Measurements from ENCODE around the gene FOSL2.

The FOSL2 gene

DNA sequence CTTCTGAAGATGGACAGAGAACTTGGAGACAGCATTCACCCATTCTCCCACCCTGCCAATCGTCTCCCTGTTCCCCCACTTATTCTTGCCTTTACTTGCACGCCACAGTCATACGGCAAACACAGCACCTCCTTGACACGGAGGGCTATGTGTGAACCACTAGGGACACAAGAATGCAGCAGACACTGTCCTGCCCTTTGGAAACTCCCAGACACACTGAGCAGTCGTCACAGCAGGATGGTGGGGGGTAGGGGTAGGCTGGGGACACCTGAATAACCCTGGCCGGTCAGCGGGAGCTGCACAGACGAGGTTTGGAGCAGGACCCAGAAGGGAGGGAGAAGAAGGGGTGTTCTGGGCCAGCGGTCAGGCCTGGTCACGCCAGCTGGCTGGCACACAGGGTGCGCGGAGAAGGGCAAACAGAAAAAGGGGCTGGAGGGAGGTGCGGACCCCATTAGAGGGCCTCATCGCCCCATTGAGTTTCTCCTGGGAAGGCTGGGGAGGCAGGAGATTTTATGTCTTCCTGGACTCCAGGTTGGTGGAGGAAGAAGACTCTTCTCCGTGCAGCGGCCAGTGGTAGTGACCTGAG, 40.0 kb upstream of the FOSL2 start:
- no peak overlapping the region for H3K4me2 ChIP-seq (ENCODE audit: low read depth, low read length)
- no peaks in the 10 kb centered on the region for H3K27me3 ChIP-seq (replicated peaks; ENCODE audit: insufficient read depth, low read length)
- H3F3A ChIP-seq (ENCODE audit: insufficient read depth, low read length) = no peaks in the 10 kb centered on the region
- H3K9me3 ChIP-seq (replicated peaks; ENCODE audit: insufficient read depth, low read length) = no peaks in the 10 kb centered on the region
- H3K36me3 ChIP-seq (replicated peaks; ENCODE audit: insufficient read depth, low read length) = no peaks in the 10 kb centered on the region
- no peak overlapping the region for H3K4me3 ChIP-seq (ENCODE audit: low read length)
- no peak for DNase-seq
- H3K9ac ChIP-seq (ENCODE audit: low read length) = no peak overlapping the region
- no peaks in the 10 kb centered on the region for H3K79me2 ChIP-seq (ENCODE audit: low read length)
- H4K20me1 ChIP-seq (ENCODE audit: insufficient read depth, low read length) = no peaks in the 10 kb centered on the region
- no peak overlapping the region for H3K27ac ChIP-seq (ENCODE audit: low read length)
- no peaks in the 10 kb centered on the region for H3K9me2 ChIP-seq (replicated peaks; ENCODE audit: insufficient read depth, low read length)
- no peak overlapping the region for H2AFZ ChIP-seq (ENCODE audit: low read length)
- no peaks in the 10 kb centered on the region for H3K4me1 ChIP-seq (ENCODE audit: low read length)
- TF ChIP-seq EZH2 (optimal IDR thresholded peaks at IDR 0.05; ENCODE audit: low read depth, low read length) (no peak), EZH2phosphoT487 (IDR thresholded peaks at IDR 0.05; ENCODE audit: low read length) (no peak)
- TF ChIP-seq, protein P1, sequence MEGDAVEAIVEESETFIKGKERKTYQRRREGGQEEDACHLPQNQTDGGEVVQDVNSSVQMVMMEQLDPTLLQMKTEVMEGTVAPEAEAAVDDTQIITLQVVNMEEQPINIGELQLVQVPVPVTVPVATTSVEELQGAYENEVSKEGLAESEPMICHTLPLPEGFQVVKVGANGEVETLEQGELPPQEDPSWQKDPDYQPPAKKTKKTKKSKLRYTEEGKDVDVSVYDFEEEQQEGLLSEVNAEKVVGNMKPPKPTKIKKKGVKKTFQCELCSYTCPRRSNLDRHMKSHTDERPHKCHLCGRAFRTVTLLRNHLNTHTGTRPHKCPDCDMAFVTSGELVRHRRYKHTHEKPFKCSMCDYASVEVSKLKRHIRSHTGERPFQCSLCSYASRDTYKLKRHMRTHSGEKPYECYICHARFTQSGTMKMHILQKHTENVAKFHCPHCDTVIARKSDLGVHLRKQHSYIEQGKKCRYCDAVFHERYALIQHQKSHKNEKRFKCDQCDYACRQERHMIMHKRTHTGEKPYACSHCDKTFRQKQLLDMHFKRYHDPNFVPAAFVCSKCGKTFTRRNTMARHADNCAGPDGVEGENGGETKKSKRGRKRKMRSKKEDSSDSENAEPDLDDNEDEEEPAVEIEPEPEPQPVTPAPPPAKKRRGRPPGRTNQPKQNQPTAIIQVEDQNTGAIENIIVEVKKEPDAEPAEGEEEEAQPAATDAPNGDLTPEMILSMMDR (IDR thresholded peaks at IDR 0.05; ENCODE audit: low read length) = no peak

DNA sequence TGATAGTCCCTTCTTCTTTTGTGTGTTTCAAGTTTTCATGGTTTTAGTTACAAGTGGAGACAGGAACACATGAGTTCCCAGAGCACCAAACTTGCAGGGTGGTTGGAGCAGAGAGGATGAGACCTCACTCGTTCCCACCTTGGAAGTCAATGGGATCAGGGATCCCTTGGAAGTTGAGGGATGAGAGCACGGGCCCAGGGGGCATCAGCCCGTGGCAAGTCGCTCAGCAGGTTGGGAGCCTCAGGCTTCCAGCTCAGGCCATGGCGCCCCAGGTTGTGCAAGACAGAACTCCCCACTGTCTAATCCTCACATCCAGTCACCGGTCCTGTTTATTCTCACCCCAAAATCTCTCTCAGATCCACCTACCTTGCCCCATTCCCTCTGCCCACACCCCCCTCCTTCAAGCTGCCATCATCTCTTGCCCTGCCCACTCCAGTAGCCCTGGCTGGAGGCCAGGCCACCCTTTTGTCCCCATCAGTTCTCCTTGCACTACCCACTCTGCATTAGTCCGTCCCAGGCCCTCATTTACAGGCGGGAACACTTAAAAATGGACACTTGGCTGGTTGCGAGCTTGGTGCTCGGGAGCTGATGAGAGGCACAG, 37.6 kb upstream of the FOSL2 start:
- Histone ChIP-seq H3K27me3 (replicated peaks; ENCODE audit: insufficient read depth, low read length) (no peaks in the 10 kb centered on the region), H4K20me1 (ENCODE audit: insufficient read depth, low read length) (no peaks in the 10 kb centered on the region), H3K4me3 (ENCODE audit: low read length) (no peak overlapping the region), H3K9me2 (replicated peaks; ENCODE audit: insufficient read depth, low read length) (no peaks in the 10 kb centered on the region), H3K36me3 (replicated peaks; ENCODE audit: insufficient read depth, low read length) (no peaks in the 10 kb centered on the region), H3K4me2 (ENCODE audit: low read depth, low read length) (no peak overlapping the region), H3K9ac (ENCODE audit: low read length) (no peak overlapping the region), H3K27ac (ENCODE audit: low read length) (no peak overlapping the region), H3K79me2 (ENCODE audit: low read length) (no peaks in the 10 kb centered on the region), H3K4me1 (ENCODE audit: low read length) (peaks cover 12% of the 10 kb centered on the region), H2AFZ (ENCODE audit: low read length) (no peak overlapping the region), H3F3A (ENCODE audit: insufficient read depth, low read length) (peaks cover 10% of the 10 kb centered on the region), H3K9me3 (replicated peaks; ENCODE audit: insufficient read depth, low read length) (no peaks in the 10 kb centered on the region)
- DNase-seq = no peak
- TF ChIP-seq EZH2phosphoT487 (IDR thresholded peaks at IDR 0.05; ENCODE audit: low read length) (no peak), EZH2 (optimal IDR thresholded peaks at IDR 0.05; ENCODE audit: low read depth, low read length) (no peak)
- TF ChIP-seq, protein P1 (IDR thresholded peaks at IDR 0.05; ENCODE audit: low read length) = no peak

DNA sequence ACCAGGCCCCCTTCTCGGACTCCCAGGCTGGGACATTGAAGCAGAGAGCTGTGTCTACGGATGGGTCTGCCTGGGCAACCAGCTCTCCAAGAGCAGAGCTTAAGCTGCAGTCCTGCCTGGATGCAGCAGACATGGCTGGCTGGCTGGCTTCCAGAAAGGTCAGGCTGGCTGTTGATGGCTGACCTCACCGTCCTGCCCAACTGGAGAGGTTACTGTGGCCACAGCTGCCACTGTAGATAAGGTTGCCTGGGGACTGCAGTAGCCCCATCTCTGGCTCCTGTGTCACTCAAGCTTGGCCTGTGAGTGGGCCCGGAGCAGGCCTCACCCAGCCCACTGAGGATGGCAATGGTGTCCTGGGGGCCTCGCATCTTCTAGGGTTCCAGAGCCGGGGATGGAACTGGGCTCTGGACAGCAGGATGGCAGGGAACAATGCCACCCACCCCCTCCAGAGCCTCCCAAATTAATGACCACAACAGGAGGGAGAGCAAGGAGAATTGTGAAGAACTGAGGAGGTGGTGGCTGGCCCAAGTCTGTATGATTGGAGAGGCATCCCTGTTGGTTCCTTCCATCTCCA, 37.0 kb upstream of the FOSL2 start:
- H3K27me3 ChIP-seq (replicated peaks; ENCODE audit: insufficient read depth, low read length) = no peaks in the 10 kb centered on the region
- H3K9ac ChIP-seq (ENCODE audit: low read length) = no peak overlapping the region
- H3K9me2 ChIP-seq (replicated peaks; ENCODE audit: insufficient read depth, low read length) = no peaks in the 10 kb centered on the region
- no peak overlapping the region for H2AFZ ChIP-seq (ENCODE audit: low read length)
- H4K20me1 ChIP-seq (ENCODE audit: insufficient read depth, low read length) = no peaks in the 10 kb centered on the region
- no peak overlapping the region for H3K27ac ChIP-seq (ENCODE audit: low read length)
- DNase-seq = no peak
- H3K4me1 ChIP-seq (ENCODE audit: low read length) = peaks cover 13% of the 10 kb centered on the region
- H3K4me2 ChIP-seq (ENCODE audit: low read depth, low read length) = no peak overlapping the region
- H3K9me3 ChIP-seq (replicated peaks; ENCODE audit: insufficient read depth, low read length) = no peaks in the 10 kb centered on the region
- no peak overlapping the region for H3K4me3 ChIP-seq (ENCODE audit: low read length)
- H3K36me3 ChIP-seq (replicated peaks; ENCODE audit: insufficient read depth, low read length) = no peaks in the 10 kb centered on the region
- TF ChIP-seq EZH2 (optimal IDR thresholded peaks at IDR 0.05; ENCODE audit: low read depth, low read length) (no peak), EZH2phosphoT487 (IDR thresholded peaks at IDR 0.05; ENCODE audit: low read length) (no peak)
- TF ChIP-seq, protein P1 (IDR thresholded peaks at IDR 0.05; ENCODE audit: low read length) = no peak
- no peaks in the 10 kb centered on the region for H3K79me2 ChIP-seq (ENCODE audit: low read length)
- H3F3A ChIP-seq (ENCODE audit: insufficient read depth, low read length) = peaks cover 10% of the 10 kb centered on the region
